GM12864 (cell line): Measurements from ENCODE around the gene NEMP2.

ENCODE experiments used
- DNase-seq: peaks from one replicate; pipeline ENCODE4 v3.0.0-alpha.2; 2011; ENCODE audit warnings: low read depth
- H3K4me3 ChIP-seq: 2 replicates; pipeline ENCODE4 v1.5.1; 2011; ENCODE audit warnings: mild to moderate bottlenecking, low read depth, low read length, control low read depth
- CTCF ChIP-seq: IDR thresholded peaks from 2 replicates; pipeline ENCODE4 v1.5.1; 2011; ENCODE audit warnings: low read depth, mild to moderate bottlenecking, moderate library complexity, low read length, control low read depth, inconsistent platforms; ENCODE audit errors: missing control alignments

The NEMP2 gene

GRCh38 chr2:190462181-190462580 lies 72.3 kb downstream of the NEMP2 start:
- TF ChIP-seq CTCF: no peak
- DNase-seq: no peak

GRCh38 chr2:190460487-190460886 lies 74.0 kb downstream of the NEMP2 start:
- TF ChIP-seq CTCF: no peak
- no peak for DNase-seq
- H3K4me3 ChIP-seq: no peak overlapping the region

More at GRCh38 chr2:190462181-190462580, 72.3 kb downstream of the NEMP2 start:
- no peak overlapping the region for H3K4me3 ChIP-seq

GRCh38 chr2:190459881-190460280 lies 74.6 kb downstream of the NEMP2 start:
- H3K4me3 ChIP-seq: no peak overlapping the region
- DNase-seq: no peak
- no peak for TF ChIP-seq CTCF

- H3K4me3 ChIP-seq: no peak overlapping the region
- no peak for TF ChIP-seq CTCF
- no peak for DNase-seq
Measured at GRCh38 chr2:190458352-190459107, 76.0 kb downstream of the NEMP2 start.

- DNase-seq: no peak
- TF ChIP-seq CTCF: no peak
- H3K4me3 ChIP-seq: no peak overlapping the region
Measured at GRCh38 chr2:190457256-190457655, 77.3 kb downstream of the NEMP2 start.

GRCh38 chr2:190456833-190457232 lies 77.7 kb downstream of the NEMP2 start:
- no peak for DNase-seq
- no peak for TF ChIP-seq CTCF
- H3K4me3 ChIP-seq: no peak overlapping the region
